DND-41 (cell line): ENCODE results near the gene MPL.

ENCODE experiments used
- ATAC-seq: fragments of 200-7000 bp; cut with Tn5 transposase; 3 replicates; pipeline ENCODE4 v1.9.1; 2021; ENCODE audit warnings: low read depth; ENCODE audit not compliant: insufficient read depth
- DNase-seq: peaks from one replicate; pipeline ENCODE4 v3.0.0-alpha.2; 2020
- H2AFZ ChIP-seq: 2 replicates; pipeline ENCODE4 v1.6.0; 2012; ENCODE audit warnings: low read depth, low read length
- H3K27ac ChIP-seq: 2 replicates; pipeline ENCODE4 v1.5.1; 2012; ENCODE audit warnings: low read length, inconsistent platforms
- H3K27me3 ChIP-seq: fragments of 200-600 bp; sonication (generic); 2 replicates; pipeline ENCODE4 v1.6.0; 2012; ENCODE audit warnings: low read length, mild to moderate bottlenecking, inconsistent platforms; ENCODE audit not compliant: insufficient read depth, poor library complexity
- H3K36me3 ChIP-seq: 2 replicates; pipeline ENCODE4 v1.5.1; 2012; ENCODE audit warnings: low read length, inconsistent platforms; ENCODE audit not compliant: insufficient read depth
- H3K4me1 ChIP-seq: 2 replicates; pipeline ENCODE4 v1.5.1; 2012; ENCODE audit warnings: mild to moderate bottlenecking, low read length; ENCODE audit not compliant: insufficient read depth
- H3K4me2 ChIP-seq: 2 replicates; pipeline ENCODE4 v1.6.0; 2012; ENCODE audit warnings: mild to moderate bottlenecking, moderate library complexity, low read length, inconsistent platforms; ENCODE audit not compliant: insufficient read depth
- H3K4me3 ChIP-seq, 2 experiments: fragments of 200-600 bp in 1 of 2; shearing (Covaris generic) in 1 of 2; 2 replicates each; pipeline ENCODE4 v1.5.1; 2012 to 2016; ENCODE audit warnings: inconsistent platforms in 2 of 2, low read length in 2 of 2, mild to moderate bottlenecking in 2 of 2, low read depth in 1 of 2, moderate library complexity in 1 of 2
- H3K79me2 ChIP-seq: 2 replicates; pipeline ENCODE4 v1.6.0; 2012; ENCODE audit warnings: low read length, inconsistent platforms; ENCODE audit not compliant: insufficient read depth
- H3K9ac ChIP-seq: 2 replicates; pipeline ENCODE4 v1.6.0; 2012; ENCODE audit warnings: low read depth, mild to moderate bottlenecking, inconsistent platforms, low read length, moderate library complexity
- H3K9me3 ChIP-seq: 2 replicates; pipeline ENCODE4 v1.5.1; 2012; ENCODE audit warnings: low read length, moderate library complexity, mild to moderate bottlenecking, inconsistent platforms; ENCODE audit not compliant: insufficient read depth, severe bottlenecking
- H4K20me1 ChIP-seq: 2 replicates; pipeline ENCODE4 v1.6.0; 2012; ENCODE audit warnings: low read length; ENCODE audit not compliant: insufficient read depth
- EZH2 ChIP-seq: IDR thresholded peaks from 3 replicates; pipeline ENCODE4 v1.6.1; 2012; ENCODE audit warnings: borderline replicate concordance, low read depth, mild to moderate bottlenecking, moderate library complexity, low read length, inconsistent platforms; ENCODE audit not compliant: severe bottlenecking
- TF ChIP-seq, protein P1 (sequence below): IDR thresholded peaks from 2 replicates; pipeline ENCODE4 v1.5.1; 2012; ENCODE audit warnings: borderline replicate concordance, low read length, moderate library complexity, mild to moderate bottlenecking; ENCODE audit not compliant: poor library complexity, severe bottlenecking; ENCODE audit errors: extremely low read depth

Gene MPL

DNA sequence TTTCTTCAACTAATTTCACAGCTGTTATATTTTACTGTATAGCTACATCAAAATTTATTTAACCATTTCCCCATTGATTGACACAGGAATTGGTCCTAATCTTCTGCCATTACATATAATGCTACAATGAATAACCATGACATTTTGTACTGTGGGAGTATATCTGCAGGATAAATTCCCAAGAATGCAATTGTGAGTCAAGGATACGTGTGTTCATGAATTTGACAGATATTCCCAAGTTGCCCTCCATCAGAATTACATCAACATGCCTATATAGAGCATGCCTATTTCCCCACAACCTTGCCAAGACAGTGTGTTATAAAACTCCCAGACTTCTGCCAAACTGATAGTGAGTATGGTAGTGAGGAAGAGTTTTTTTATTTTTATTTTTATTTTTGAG, 39.6 kb upstream of the MPL start:
- TF ChIP-seq, protein P1, sequence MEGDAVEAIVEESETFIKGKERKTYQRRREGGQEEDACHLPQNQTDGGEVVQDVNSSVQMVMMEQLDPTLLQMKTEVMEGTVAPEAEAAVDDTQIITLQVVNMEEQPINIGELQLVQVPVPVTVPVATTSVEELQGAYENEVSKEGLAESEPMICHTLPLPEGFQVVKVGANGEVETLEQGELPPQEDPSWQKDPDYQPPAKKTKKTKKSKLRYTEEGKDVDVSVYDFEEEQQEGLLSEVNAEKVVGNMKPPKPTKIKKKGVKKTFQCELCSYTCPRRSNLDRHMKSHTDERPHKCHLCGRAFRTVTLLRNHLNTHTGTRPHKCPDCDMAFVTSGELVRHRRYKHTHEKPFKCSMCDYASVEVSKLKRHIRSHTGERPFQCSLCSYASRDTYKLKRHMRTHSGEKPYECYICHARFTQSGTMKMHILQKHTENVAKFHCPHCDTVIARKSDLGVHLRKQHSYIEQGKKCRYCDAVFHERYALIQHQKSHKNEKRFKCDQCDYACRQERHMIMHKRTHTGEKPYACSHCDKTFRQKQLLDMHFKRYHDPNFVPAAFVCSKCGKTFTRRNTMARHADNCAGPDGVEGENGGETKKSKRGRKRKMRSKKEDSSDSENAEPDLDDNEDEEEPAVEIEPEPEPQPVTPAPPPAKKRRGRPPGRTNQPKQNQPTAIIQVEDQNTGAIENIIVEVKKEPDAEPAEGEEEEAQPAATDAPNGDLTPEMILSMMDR, result no peak
- no peak for TF ChIP-seq EZH2
- Histone ChIP-seq H3K4me3 (no peak overlapping the region), H3K9me3 (no peaks in the 10 kb centered on the region), H3K27ac (no peak overlapping the region), H3K4me2 (no peak overlapping the region), H3K36me3 (no peaks in the 10 kb centered on the region), H3K4me1 (no peaks in the 10 kb centered on the region), H4K20me1 (no peaks in the 10 kb centered on the region), H3K79me2 (no peaks in the 10 kb centered on the region), H2AFZ (no peak overlapping the region), H3K9ac (no peak overlapping the region), H3K27me3 (peaks cover 7% of the 10 kb centered on the region)
- ATAC-seq, result no peak
- no peak for DNase-seq

DNA sequence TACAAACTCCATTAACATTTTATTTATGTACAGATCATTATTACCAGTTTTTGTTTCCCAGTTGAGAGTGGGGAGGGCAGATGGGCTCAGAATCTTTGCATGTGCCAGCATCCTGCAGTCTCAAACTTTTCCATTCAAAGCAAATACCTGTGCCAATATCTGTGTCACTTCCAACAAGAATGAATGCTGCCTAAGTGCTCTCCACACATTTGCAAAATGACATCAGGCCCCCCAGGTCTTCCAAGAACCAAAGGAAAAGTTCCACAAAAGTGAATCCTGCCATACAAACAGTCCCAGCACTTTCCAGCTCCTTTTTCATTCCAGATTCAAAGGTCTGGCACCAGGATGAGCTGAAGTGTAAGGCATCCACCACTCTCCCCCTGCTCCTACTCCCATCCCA, 38.5 kb upstream of the MPL start:
- ATAC-seq, result no peak
- TF ChIP-seq, protein P1, result no peak
- no peak for TF ChIP-seq EZH2
- Histone ChIP-seq H3K4me3 (no peak overlapping the region), H3K4me1 (no peaks in the 10 kb centered on the region), H3K4me2 (no peak overlapping the region), H2AFZ (no peak overlapping the region), H3K36me3 (no peaks in the 10 kb centered on the region), H3K9ac (no peak overlapping the region), H3K9me3 (no peaks in the 10 kb centered on the region), H3K27ac (no peak overlapping the region), H4K20me1 (no peaks in the 10 kb centered on the region), H3K27me3 (peaks cover 10% of the 10 kb centered on the region), H3K79me2 (no peaks in the 10 kb centered on the region)
- no peak for DNase-seq

GRCh38 chr1:43300378-43301094, 37.1 kb upstream of the MPL start, which contains the start of gene TIE1:
Gene TIE1 (plus strand): TSS chr1:43300982. CDS start chr1:43301072, 90 bp downstream.
- H2AFZ ChIP-seq, result no peak within 1 kb of the TSS

More at GRCh38 chr1:43300378-43301094, 37.1 kb upstream of the MPL start, which contains the start of gene TIE1:
- H3K9me3 ChIP-seq, result no peaks in the 10 kb centered on the region
- no peak for DNase-seq
- no peak within 1 kb of the TSS for H3K4me2 ChIP-seq
- no peaks in the 10 kb centered on the region for H3K36me3 ChIP-seq
- no peak within 1 kb of the TSS for H3K4me3 ChIP-seq
- H3K4me1 ChIP-seq, result no peaks in the 10 kb centered on the region
- TF ChIP-seq, protein P1, result no peak
- no peak for TF ChIP-seq EZH2
- H3K79me2 ChIP-seq, result no peaks in the 10 kb centered on the region
- H4K20me1 ChIP-seq, result no peaks in the 10 kb centered on the region
- H3K27me3 ChIP-seq, result peaks cover 10% of the 10 kb centered on the region
- no peak within 1 kb of the TSS for H3K9ac ChIP-seq
- ATAC-seq, result no peak
- no peak within 1 kb of the TSS for H3K27ac ChIP-seq
